GM18517 (cell line): ENCODE results near the gene CTDSPL.
"Not testable (repeated sequence)": the region's sequence is repeated elsewhere in the genome, so short reads cannot be mapped to it uniquely, and the experiment has no call there.

Experiments used
- ATAC-seq: cut with Tn5 transposase; IDR thresholded peaks from one replicate; pipeline ENCODE4 v1.9.1; 2021; ENCODE audit warnings: mild to moderate bottlenecking, moderate library complexity; ENCODE audit not compliant: unreplicated experiment

Gene CTDSPL

GRCh38 chr3:37861620-37862041, at the start of gene CTDSPL:
CTDSPL (plus strand) TSS chr3:37861880; CDS start chr3:37862200, 320 bp downstream.
- no peak for ATAC-seq

GRCh38 chr3:37812499-37812896, 49.2 kb upstream of the CTDSPL start:
- ATAC-seq, result no peak

- ATAC-seq, result no peak
Observed at GRCh38 chr3:37813403-37813802, 48.3 kb upstream of the CTDSPL start.

- ATAC-seq, result no peak
Observed at GRCh38 chr3:37814547-37814946, 47.1 kb upstream of the CTDSPL start.

- ATAC-seq, result not testable (repeated sequence)
Observed at GRCh38 chr3:37815156-37815555, 46.5 kb upstream of the CTDSPL start.

GRCh38 chr3:37816271-37816670, 45.4 kb upstream of the CTDSPL start:
- ATAC-seq, result no peak

- no peak for ATAC-seq
Observed at GRCh38 chr3:37819591-37819990, 42.1 kb upstream of the CTDSPL start.

GRCh38 chr3:37820286-37820685, 41.4 kb upstream of the CTDSPL start:
- ATAC-seq, result no peak

GRCh38 chr3:37823189-37823588, 38.5 kb upstream of the CTDSPL start:
- ATAC-seq, result no peak

- ATAC-seq, result no peak
Observed at GRCh38 chr3:37824090-37824953, 37.4 kb upstream of the CTDSPL start.

- ATAC-seq, result no peak
Observed at GRCh38 chr3:37824954-37825328, 36.7 kb upstream of the CTDSPL start.

- no peak for ATAC-seq
Observed at GRCh38 chr3:37825744-37826400, 35.8 kb upstream of the CTDSPL start.

GRCh38 chr3:37826502-37826901, 35.2 kb upstream of the CTDSPL start:
- ATAC-seq, result no peak

- no peak for ATAC-seq
Observed at GRCh38 chr3:37826933-37827332, 34.7 kb upstream of the CTDSPL start.

GRCh38 chr3:37832480-37832879, 29.2 kb upstream of the CTDSPL start:
- no peak for ATAC-seq

GRCh38 chr3:37833302-37834186, 28.1 kb upstream of the CTDSPL start:
- ATAC-seq, result no peak

GRCh38 chr3:37836589-37836988, 25.1 kb upstream of the CTDSPL start:
- ATAC-seq, result no peak

- ATAC-seq, result no peak
Observed at GRCh38 chr3:37847689-37848088, 14.0 kb upstream of the CTDSPL start.

GRCh38 chr3:37849146-37849923, 12.3 kb upstream of the CTDSPL start:
- ATAC-seq, result no peak

- ATAC-seq, result no peak
Observed at GRCh38 chr3:37852097-37852496, 9.6 kb upstream of the CTDSPL start.

- no peak for ATAC-seq
Observed at GRCh38 chr3:37852771-37853170, 8.9 kb upstream of the CTDSPL start.
